Measurements from ENCODE around the gene AAMDC. TPM values are rescaled to one million over a fixed set of nuclear protein-coding genes. Genes with fewer than 3 reads are reported as not detected.
A peak's percentile ranks its signal among the peaks of the same experiment; 100 is the strongest.

The AAMDC gene
- total RNA-seq, 1 experiment from 2014 or later = 20.7 TPM

DNA sequence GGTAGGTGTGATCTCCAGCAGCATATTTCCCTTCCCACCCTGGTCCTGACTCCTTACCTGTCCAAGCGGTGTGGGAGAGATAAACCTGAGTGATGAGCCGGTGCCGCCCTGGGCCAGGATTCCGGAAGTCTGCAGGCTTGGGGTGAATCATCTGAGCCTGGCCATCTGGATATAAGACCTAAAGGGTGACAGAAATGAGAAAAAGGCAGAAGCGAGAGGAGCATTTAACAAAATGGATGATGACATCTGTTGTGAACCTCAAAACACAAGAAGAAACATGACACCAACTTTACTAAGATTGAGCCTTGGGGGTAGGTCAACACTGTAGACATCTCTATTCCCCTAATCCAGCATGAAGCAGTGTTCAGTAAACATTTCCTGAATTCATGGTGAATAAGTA lies 62.8 kb downstream of the AAMDC start:
- H4K5ac ChIP-seq (ENCODE audit: insufficient read length, low read depth, low read length) = no peak overlapping the region
- no peak overlapping the region for H3K4me2 ChIP-seq (ENCODE audit: insufficient read depth, insufficient read length, low read length)
- no CpG with 5 or more reads among the region's 5 CpGs for WGBS (ENCODE audit: extremely low coverage, insufficient read length, low lambda C conversion rate)
- H3K9me3 ChIP-seq (ENCODE audit: control insufficient read depth, low read depth, low read length) = no peaks in the 10 kb centered on the region
- H2BK12ac ChIP-seq (ENCODE audit: insufficient read length, low read depth, low read length) = no peak overlapping the region
- H3T11ph ChIP-seq (ENCODE audit: low read length) = no peak overlapping the region
- no peak overlapping the region for H3K9ac ChIP-seq (ENCODE audit: extremely low read depth, insufficient read length, low read length)
- peak overlapping the region in 2 of 3 experiments; percentile 35 to 56; a peak in 2 of 7 replicates for H3K27ac Mint-ChIP-seq
- TF ChIP-seq, protein P1, sequence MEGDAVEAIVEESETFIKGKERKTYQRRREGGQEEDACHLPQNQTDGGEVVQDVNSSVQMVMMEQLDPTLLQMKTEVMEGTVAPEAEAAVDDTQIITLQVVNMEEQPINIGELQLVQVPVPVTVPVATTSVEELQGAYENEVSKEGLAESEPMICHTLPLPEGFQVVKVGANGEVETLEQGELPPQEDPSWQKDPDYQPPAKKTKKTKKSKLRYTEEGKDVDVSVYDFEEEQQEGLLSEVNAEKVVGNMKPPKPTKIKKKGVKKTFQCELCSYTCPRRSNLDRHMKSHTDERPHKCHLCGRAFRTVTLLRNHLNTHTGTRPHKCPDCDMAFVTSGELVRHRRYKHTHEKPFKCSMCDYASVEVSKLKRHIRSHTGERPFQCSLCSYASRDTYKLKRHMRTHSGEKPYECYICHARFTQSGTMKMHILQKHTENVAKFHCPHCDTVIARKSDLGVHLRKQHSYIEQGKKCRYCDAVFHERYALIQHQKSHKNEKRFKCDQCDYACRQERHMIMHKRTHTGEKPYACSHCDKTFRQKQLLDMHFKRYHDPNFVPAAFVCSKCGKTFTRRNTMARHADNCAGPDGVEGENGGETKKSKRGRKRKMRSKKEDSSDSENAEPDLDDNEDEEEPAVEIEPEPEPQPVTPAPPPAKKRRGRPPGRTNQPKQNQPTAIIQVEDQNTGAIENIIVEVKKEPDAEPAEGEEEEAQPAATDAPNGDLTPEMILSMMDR (conservative IDR thresholded peaks at IDR 0.05) = no peak
- no peak overlapping the region for H2AFZ ChIP-seq (ENCODE audit: low read length)
- H3K18ac ChIP-seq (ENCODE audit: insufficient read length, low read depth, low read length) = no peak overlapping the region
- H4K91ac ChIP-seq (ENCODE audit: insufficient read length, low read depth, low read length) = no peak overlapping the region
- H3K36me3 Mint-ChIP-seq (ENCODE audit: insufficient read depth in 1 of 3, low read depth in 3 of 3) = peaks cover 4 to 58% (median 19%) of the 10 kb centered on the region in 3 experiments; a peak in 5 of 7 replicates
- DNase-seq = no peak
- H3K4me1 ChIP-seq (ENCODE audit: insufficient read depth, low read length) = no peaks in the 10 kb centered on the region
- no peak overlapping the region for H3K56ac ChIP-seq (ENCODE audit: insufficient read length, low read depth, low read length)
- H3K27me3 ChIP-seq (ENCODE audit: insufficient read depth, low read length) = no peaks in the 10 kb centered on the region
- H3K9me3 Mint-ChIP-seq = no peaks in the 10 kb centered on the region
- H3K27ac ChIP-seq (ENCODE audit: insufficient read length, low read depth, low read length) = no peak overlapping the region
- no peak overlapping the region for H2BK20ac ChIP-seq (ENCODE audit: low read depth, low read length, poor library complexity, severe bottlenecking)
- no peak overlapping the region for H3K23ac ChIP-seq (ENCODE audit: insufficient read length, low read depth, low read length)
- H3K79me2 ChIP-seq (ENCODE audit: insufficient read depth, low read length) = no peaks in the 10 kb centered on the region
- no peak overlapping the region for H2BK5ac ChIP-seq (ENCODE audit: insufficient read length, low read length)
- no peak overlapping the region for H2BK120ac ChIP-seq (ENCODE audit: low read depth, low read length, poor library complexity, severe bottlenecking)
- no peaks in the 10 kb centered on the region for H3K79me1 ChIP-seq (ENCODE audit: insufficient read depth, low read depth, low read length, poor library complexity, severe bottlenecking)
- H2BK15ac ChIP-seq (ENCODE audit: low read depth, low read length) = no peak overlapping the region
- no peaks in the 10 kb centered on the region for H3K23me2 ChIP-seq (ENCODE audit: insufficient read length, low read depth, low read length, poor library complexity, severe bottlenecking)
- H4K8ac ChIP-seq (replicated peaks; ENCODE audit: insufficient read length, low read depth, low read length) = no peak overlapping the region
- H2AK5ac ChIP-seq (ENCODE audit: insufficient read length, low read length) = no peak overlapping the region
- no peaks in the 10 kb centered on the region for H3K27me3 Mint-ChIP-seq (ENCODE audit: low read depth)
- H3K4ac ChIP-seq (ENCODE audit: low read depth, low read length) = no peak overlapping the region
- H4K20me1 ChIP-seq (ENCODE audit: control insufficient read depth, insufficient read depth, insufficient read length) = no peaks in the 10 kb centered on the region
- no peaks in the 10 kb centered on the region for H3K4me1 Mint-ChIP-seq
- H3K14ac ChIP-seq (ENCODE audit: insufficient read depth, low read length) = no peak overlapping the region
- H3K4me3 Mint-ChIP-seq = no peak overlapping the region

All from H9 (cell line).